Fibroblast of villous mesenchyme (primary cell): ENCODE data around the gene FHAD1. TPM values are rescaled to one million over a fixed set of nuclear protein-coding genes. Genes with fewer than 3 reads are reported as not detected.
A peak's percentile ranks its signal among the peaks of the same experiment; 100 is the strongest.

Experiments used
- DNase-seq: peaks from one replicate; pipeline ENCODE4 v3.0.0-alpha.2; 2010; ENCODE audit warnings: low read depth
- H3K4me3 ChIP-seq: 2 replicates; pipeline ENCODE4 v1.5.1; 2011; ENCODE audit warnings: low read depth, mild to moderate bottlenecking, low read length
- total RNA-seq: library from RNA; depleted of rRNA; stranded (reverse); fragments of >200 nt; gene quantifications from 2 replicates; pipeline ENCODE4 v1.2.3, GENCODE V29; 2012
- TF ChIP-seq, protein P1 (sequence below): IDR thresholded peaks from 2 replicates; pipeline ENCODE4 v1.5.1; 2012; ENCODE audit warnings: low read depth, mild to moderate bottlenecking, low read length; ENCODE audit not compliant: insufficient read depth

FHAD1 gene
- total RNA-seq, 1 donor: under 0.01 TPM

DNA sequence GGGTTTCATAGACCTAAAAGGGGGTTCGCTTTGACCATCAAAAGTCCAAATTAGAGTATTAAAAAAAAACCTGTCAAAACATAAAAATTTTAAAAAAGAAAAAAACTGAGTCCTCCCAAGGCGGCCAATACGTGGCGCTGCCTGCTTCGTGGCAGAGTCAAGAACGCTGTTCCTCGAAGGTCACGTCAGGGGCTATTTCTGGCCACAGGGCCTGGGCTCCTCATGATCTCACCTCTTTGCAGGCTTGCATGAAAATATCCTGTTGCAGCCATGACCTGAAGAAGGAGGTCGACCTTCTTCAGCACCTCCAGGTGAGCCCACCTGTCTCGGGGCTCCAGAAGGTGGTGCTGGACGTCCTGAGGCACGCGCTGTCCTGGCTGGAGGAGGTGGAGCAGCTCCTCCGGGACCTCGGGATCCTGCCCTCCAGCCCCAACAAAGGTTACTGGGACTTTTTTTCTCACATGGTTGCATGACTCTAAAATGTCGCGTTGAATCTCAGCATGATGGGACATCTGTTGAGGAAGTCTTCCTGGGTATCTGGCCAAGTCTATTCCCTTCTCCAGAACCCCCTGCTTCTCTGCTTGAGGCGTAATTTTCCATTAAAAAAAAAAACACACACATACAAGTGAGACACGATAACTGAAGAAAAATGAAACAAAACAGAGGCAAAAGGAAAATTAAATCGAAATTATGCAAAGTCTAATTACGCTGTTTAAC, 82.2 kb downstream of the FHAD1 start:
- no peak overlapping the region for H3K4me3 ChIP-seq
- peak; percentile 44 for DNase-seq
- TF ChIP-seq, protein P1, sequence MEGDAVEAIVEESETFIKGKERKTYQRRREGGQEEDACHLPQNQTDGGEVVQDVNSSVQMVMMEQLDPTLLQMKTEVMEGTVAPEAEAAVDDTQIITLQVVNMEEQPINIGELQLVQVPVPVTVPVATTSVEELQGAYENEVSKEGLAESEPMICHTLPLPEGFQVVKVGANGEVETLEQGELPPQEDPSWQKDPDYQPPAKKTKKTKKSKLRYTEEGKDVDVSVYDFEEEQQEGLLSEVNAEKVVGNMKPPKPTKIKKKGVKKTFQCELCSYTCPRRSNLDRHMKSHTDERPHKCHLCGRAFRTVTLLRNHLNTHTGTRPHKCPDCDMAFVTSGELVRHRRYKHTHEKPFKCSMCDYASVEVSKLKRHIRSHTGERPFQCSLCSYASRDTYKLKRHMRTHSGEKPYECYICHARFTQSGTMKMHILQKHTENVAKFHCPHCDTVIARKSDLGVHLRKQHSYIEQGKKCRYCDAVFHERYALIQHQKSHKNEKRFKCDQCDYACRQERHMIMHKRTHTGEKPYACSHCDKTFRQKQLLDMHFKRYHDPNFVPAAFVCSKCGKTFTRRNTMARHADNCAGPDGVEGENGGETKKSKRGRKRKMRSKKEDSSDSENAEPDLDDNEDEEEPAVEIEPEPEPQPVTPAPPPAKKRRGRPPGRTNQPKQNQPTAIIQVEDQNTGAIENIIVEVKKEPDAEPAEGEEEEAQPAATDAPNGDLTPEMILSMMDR: no peak

DNA sequence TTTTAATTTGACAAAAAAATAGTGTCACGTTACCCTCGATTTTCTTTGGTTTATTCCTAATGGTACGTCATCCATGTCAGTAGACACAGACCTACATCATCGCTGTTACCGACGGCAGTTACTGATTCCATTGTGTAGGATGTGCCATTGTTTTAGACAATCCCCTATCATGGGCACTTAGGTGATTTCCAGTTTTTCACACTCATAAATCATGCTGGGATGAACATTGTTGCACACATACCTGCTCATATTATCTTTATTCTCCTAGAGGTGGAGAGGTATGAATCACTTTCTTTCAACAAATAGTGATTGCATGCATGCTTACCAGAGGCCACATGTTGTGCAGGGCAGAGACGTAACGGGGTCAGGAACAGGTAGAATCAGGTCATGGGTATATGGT, 83.0 kb downstream of the FHAD1 start:
- DNase-seq: no peak
- TF ChIP-seq, protein P1: no peak
- H3K4me3 ChIP-seq: no peak overlapping the region

DNA sequence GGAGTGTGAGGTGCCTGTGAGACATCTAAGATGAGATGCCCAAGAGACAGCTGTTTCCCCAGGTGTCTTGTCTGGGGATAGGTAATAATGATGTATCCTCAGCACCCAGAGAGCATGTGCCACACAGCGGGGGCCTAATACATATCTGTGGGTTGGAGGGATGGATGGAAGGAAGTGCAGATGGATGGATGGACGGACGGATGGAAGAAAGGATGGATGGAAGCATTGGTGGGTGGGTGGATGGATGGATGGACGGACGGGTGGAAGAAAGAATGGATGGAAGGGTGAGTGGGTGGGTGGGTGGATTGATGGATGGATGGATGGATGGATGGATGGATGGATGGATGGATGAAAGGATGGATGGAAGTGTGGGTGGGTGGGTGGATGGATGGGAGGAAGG, 84.2 kb downstream of the FHAD1 start:
- TF ChIP-seq, protein P1: no peak
- H3K4me3 ChIP-seq: no peak overlapping the region
- DNase-seq: no peak

DNA sequence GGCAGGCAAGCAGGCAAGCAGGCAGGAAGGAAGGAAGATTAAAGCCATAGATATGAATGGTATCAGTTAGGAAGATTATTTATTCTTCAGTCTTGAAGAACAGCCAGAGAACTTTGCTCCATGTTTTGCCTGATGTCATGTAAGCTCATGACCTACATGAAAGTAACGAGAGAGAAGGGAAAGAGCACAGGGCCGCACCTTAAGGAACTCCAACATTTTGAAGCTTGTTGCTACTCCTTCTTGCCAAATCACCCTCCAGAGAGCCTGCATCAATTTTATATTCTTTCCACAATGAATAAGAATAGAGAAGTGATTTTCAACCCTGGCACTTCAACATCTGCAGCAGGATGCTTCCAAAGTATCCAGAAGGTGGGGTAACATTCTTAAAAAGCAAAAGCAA, 84.7 kb downstream of the FHAD1 start:
- no peak overlapping the region for H3K4me3 ChIP-seq
- TF ChIP-seq, protein P1: no peak
- DNase-seq: no peak

DNA sequence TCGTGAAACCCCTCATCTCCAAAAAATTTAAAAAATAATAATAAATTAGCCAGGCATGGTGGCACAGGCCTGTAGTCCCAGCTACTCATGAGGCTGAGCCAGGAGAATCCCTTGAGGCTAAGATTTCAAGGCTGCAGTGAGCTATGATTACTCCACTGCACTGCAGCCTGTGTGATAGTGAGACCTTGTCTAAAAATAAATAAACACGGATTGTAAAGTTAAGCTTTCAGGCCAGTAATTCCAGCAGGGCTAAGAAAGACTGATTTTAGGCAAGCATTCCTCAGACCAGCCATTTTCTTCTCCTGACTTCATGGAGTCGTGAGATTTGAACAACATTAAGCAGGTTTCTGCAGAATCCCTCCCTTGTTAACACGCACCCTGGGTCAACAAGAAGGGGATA, 85.5 kb downstream of the FHAD1 start:
- DNase-seq: peak; percentile 51
- H3K4me3 ChIP-seq: no peak overlapping the region
- TF ChIP-seq, protein P1: no peak

DNA sequence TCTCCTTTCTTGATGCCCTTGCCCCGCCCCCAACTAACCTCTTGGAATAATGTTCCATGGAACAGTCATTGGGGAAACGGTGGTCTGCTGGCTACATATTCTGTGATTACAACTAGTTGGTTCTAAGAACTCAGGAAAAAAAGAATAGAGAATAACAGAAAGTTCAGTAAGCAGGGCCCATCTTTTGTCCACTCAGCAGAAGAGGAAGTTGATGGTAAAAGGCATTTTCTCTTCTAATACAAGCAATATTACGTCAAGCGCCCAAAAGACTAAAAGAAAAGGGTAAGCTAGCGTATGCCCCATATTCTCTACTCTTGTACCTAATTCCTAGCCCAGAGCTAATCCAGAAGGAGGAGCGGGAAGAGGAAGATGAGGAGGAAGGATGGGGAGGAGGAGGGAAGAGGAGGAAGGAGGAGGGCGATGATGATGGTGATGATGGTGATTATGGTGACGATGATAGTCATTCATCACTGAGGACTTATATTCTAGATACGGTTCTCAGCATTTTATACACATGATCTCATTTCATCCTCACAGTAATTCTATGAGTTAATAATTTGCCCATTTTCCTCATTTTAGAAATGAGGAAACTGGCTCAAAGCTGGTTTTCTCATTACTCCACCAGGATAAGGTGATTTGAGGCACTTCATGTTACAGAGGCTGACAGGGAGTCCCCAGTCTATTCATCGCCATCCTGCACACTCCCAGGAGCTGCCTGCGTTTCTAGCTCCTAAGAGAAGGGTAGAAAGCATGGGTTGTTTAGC, 86.1 kb downstream of the FHAD1 start:
- no peak for DNase-seq
- TF ChIP-seq, protein P1: no peak
- H3K4me3 ChIP-seq: no peak overlapping the region
